HG03280 (cell line): ENCODE measurements around the gene TP53AIP1.
"Not testable (repeated sequence)": the region's sequence is repeated elsewhere in the genome, so short reads cannot be mapped to it uniquely, and the experiment has no call there.

Experiments used
- ATAC-seq: cut with Tn5 transposase; IDR thresholded peaks from one replicate; pipeline ENCODE4 v1.9.1; 2021; ENCODE audit warnings: mild to moderate bottlenecking, moderate library complexity; ENCODE audit not compliant: unreplicated experiment

The TP53AIP1 gene

GRCh38 chr11:128926437-128927107 lies 16.1 kb downstream of the TP53AIP1 start:
- ATAC-seq: no peak

- ATAC-seq: no peak
Measured at GRCh38 chr11:128926000-128926399, 16.7 kb downstream of the TP53AIP1 start.

- no peak for ATAC-seq
Measured at GRCh38 chr11:128925250-128925600, 17.4 kb downstream of the TP53AIP1 start.

- ATAC-seq: no peak
Measured at GRCh38 chr11:128924510-128925249, 18.0 kb downstream of the TP53AIP1 start.

- no peak for ATAC-seq
Measured at GRCh38 chr11:128924104-128924503, 18.6 kb downstream of the TP53AIP1 start.

- ATAC-seq: no peak
Measured at GRCh38 chr11:128921793-128922192, 20.9 kb downstream of the TP53AIP1 start.

GRCh38 chr11:128920666-128921065 lies 22.0 kb downstream of the TP53AIP1 start:
- ATAC-seq: no peak

- ATAC-seq: not testable (repeated sequence)
Measured at GRCh38 chr11:128919635-128920034, 23.0 kb downstream of the TP53AIP1 start.

- no peak for ATAC-seq
Measured at GRCh38 chr11:128919216-128919615, 23.5 kb downstream of the TP53AIP1 start.

- no peak for ATAC-seq
Measured at GRCh38 chr11:128917144-128917724, 25.4 kb downstream of the TP53AIP1 start.

GRCh38 chr11:128916681-128917080 lies 26.0 kb downstream of the TP53AIP1 start:
- ATAC-seq: no peak

GRCh38 chr11:128916037-128916572 lies 26.6 kb downstream of the TP53AIP1 start:
- no peak for ATAC-seq

GRCh38 chr11:128915149-128915521 lies 27.5 kb downstream of the TP53AIP1 start:
- ATAC-seq: no peak

- ATAC-seq: no peak
Measured at GRCh38 chr11:128914216-128915148, 28.2 kb downstream of the TP53AIP1 start.

GRCh38 chr11:128913806-128914205 lies 28.9 kb downstream of the TP53AIP1 start:
- no peak for ATAC-seq

GRCh38 chr11:128911701-128912100 lies 31.0 kb downstream of the TP53AIP1 start:
- ATAC-seq: no peak

GRCh38 chr11:128911239-128911638 lies 31.4 kb downstream of the TP53AIP1 start:
- ATAC-seq: no peak

GRCh38 chr11:128910576-128910975 lies 32.1 kb downstream of the TP53AIP1 start:
- ATAC-seq: no peak

GRCh38 chr11:128909438-128910125 lies 33.1 kb downstream of the TP53AIP1 start:
- no peak for ATAC-seq
